TTC549 (cell line): ENCODE data around the gene IFI30.
"Not testable (repeated sequence)": the region's sequence is repeated elsewhere in the genome, so short reads cannot be mapped to it uniquely, and the experiment has no call there.

Experiments
- FAIRE-seq: peaks from 2 replicates; lab custom pipeline; 2012; peaks lifted over from hg19 to GRCh38; lab: Jason Lieb, UNC

The IFI30 gene

DNA sequence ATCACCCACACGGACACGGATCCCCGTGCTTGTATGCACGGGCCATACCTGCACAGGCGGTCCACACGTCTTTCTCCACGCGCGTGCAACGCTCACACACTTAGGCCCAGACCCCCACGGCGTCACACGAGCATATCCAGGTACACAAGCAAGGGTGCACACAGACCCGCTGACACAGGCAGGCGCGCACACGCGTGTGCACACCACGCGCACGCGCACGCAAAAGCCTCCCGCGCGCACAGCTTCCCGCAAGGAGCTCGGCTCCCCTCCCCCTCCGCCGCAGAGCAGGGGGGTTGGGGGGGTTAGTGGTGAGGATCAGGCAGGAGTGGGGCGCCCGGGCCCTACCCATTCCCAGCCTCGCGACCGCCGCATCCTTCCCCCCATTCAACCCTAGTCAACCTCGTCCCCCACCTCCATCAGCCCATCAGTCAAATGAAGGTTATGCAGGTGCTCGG lies 29.8 kb downstream of the IFI30 start:
- no peak for FAIRE-seq

- peak; percentile 93 for FAIRE-seq
Measured at GRCh38 chr19:18203863-18204393, 30.3 kb downstream of the IFI30 start, which contains the start of gene RAB3A. Gene RAB3A (minus strand): TSS chr19:18204042. CDS start chr19:18202740, 1,302 bp downstream.

DNA sequence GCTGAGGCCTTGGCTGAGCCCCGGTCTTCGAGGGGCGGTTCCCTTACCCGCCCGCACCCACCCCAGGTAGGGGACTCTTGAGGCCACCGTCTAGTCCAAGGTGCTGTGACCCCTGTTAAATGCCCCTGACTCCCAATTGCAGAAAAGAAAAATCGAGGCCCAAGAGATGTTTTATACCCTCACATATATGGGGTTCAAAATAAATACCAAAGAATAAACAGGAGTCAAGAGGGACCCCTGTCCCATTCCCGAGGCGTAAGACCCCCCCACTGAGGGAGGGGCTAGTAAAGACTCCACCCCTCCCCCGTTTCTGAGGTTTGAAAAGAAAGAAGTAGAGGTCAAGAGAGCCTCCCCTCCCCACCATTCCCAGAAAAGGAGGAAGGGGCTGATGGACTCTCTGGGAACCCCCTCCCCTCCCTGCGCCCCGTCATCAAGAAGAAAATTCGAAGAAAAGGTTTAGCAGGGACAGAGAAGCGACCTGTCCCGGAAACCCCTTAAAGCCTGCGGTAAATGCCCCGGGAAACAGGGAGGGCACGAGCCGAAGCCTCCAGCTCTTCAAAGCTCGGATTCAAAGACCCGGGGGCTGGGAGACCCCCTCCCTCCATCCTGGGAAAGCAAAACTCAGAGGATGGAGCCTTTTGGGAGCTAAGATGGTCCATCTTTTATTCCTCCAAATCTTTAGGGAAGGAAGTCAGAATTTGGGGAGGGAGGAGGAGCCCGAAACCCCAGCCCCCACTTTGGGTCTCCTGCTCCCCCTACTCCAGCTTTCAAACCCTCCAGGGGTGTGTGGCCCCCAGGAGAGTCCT lies 31.0 kb downstream of the IFI30 start:
- FAIRE-seq, result no peak

DNA sequence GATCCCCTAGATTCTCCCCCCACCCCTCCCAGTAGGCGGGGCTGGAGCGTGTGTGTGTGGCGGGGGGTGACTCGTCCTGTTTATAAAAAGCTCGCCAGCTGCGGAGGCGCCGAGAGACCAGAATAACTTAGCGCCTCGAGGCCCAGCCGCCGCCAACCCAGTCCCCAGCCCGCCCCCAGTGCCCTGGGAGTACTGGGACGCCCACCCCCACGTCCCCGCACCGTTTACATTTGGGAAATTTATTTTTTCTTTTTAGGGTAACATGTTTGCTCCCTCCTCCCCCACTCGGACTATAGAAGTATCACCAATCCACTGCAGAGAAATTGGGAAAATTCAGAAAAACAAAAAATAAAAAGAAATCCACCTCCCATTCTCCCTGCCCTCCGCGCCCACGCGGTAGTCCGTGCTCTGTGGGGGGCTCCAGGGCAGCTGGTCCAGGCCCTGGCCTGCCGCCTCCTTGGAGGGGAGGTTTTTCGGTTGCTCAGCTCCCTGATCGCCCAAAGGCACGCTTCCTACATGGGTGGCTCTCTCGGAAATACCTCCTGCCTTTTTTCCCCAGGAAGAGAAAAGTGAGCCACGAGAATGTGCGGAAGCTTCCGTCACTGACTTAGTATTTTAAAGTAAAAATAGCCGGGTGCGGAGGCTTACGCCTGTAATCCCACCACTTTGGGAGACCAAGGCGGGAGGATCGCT lies 31.7 kb downstream of the IFI30 start:
- FAIRE-seq, result no peak

DNA sequence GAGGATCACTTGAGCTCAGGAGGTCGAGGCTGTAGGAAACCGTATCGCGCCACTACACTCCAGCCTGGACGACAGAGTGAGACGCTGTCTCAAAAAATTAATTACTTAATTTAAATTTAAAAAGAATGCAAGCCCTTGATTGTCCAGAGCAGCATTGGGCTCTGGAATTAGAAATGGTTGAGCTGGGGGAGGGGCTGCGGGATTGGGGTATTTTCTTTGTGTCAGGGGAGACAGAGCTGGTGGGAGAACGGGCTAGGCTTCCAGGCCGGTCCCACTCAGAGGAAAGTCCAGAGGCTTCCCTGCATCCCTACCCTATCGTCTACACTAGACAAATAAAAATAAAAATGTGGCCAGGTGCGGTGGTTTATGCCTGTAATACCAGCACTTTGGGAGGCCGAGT lies 32.4 kb downstream of the IFI30 start:
- no peak for FAIRE-seq

DNA sequence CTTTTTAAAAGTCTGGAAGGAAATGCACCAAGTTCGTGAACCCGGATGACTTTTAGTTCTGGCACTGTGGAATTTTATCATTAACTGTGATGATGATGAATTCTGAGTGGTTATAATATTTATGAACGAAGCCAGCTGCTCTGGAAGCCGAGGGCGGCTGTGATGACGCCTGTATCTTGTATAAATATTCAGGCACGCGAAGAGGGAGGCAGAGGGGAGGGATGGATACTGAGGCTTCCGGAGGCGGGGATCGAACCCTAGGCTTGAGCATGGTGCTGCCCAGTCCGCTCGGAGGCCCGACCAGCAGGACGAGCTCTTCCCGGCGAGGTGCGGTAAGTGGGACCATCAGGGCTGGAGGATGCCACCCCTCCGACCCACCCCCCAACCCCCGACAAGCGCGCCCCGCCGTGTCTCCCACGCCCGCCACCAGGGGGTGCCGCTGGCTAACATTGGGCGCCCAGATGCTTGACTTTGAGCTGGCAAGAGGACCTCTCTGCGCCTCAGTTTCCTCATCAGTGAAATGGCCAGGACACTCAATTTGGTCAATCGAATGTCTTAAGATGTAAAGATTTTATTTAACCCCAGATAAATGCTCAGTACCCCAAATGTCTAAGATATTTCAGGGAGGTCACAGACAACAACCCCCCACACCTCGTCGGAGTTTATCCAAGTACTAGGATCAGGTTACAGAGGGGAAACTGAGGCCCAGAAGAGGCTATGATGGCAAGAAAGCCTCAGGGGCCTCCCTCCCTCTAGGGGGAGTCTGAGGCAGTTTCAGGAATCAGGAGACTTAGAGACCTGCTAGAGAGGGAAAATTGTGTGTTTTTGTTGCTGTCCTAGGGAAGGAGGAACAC lies 34.7 kb downstream of the IFI30 start:
- FAIRE-seq, result no peak

GRCh38 chr19:18209912-18210311 lies 36.3 kb downstream of the IFI30 start:
- FAIRE-seq, result not testable (repeated sequence)

GRCh38 chr19:18211683-18212082 lies 38.1 kb downstream of the IFI30 start:
- FAIRE-seq, result no peak

GRCh38 chr19:18214779-18215433 lies 41.3 kb downstream of the IFI30 start:
- FAIRE-seq, result no peak

DNA sequence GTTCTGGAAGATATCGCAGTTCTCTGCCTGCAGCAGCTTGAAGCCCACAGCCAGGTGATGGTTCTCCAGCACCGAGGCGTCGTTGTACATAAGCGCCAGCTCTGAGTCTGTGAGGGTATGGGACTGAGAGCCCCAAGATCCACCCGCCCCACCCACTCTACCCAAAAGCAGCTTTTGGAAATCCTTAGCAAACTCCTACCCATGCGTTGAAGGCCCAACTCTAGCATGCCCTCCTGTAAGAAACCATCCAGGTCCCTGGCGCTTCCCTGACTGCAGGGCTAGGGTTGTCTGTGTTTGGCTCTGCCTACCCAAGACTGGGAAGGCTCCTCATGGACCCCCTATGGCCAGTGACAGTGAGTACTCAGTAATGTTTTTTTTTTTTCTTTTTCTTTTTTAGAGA lies 43.2 kb downstream of the IFI30 start:
- no peak for FAIRE-seq

GRCh38 chr19:18218159-18218558 lies 44.5 kb downstream of the IFI30 start:
- no peak for FAIRE-seq

GRCh38 chr19:18218600-18218999 lies 45.0 kb downstream of the IFI30 start:
- no peak for FAIRE-seq

- FAIRE-seq, result no peak
Measured at GRCh38 chr19:18219911-18220631, 46.5 kb downstream of the IFI30 start.

GRCh38 chr19:18220632-18221275 lies 47.1 kb downstream of the IFI30 start:
- no peak for FAIRE-seq

DNA sequence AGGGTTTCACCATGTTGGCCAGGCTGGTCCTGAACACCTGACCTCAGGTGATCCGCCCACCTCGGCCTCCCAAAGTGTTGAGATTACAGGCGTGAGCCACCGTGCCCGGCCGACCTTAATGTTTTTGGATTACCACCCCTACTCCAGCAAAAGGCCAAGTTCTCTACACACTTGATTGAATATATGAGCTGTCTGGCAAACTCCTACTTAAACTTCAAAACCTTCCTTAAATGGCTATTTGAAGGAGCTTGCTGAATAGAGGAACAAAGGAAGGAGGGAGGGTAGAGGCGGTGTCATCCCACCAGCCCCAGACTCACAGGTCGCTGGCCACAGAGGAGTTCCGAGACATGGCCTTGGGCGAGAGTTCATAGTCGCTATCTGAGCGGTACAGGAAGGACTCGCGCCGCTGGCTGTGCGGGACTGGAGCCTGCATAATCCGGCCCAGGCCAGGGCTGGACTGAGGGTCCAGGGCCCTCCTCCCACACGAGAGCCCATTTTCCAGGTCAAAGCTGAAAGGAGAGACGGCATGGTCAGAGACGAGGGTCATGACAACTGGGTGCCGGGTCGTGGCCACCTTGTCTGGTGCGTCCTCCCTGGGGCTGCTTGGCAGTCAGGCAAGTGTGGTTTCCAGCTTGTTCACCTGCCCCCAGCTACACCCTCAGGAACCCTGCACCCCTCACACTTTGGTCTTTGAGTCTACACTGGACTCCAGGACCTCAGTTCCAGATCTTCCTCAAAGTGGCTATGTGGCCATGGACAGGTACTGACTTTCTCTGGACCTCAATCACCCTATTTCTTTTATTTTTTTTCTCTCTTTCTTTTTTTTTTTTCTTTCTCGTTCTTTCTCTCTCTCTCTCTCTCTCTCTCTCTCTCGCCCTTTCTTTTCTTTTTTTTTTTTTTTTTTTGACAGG lies 48.5 kb downstream of the IFI30 start:
- no peak for FAIRE-seq

DNA sequence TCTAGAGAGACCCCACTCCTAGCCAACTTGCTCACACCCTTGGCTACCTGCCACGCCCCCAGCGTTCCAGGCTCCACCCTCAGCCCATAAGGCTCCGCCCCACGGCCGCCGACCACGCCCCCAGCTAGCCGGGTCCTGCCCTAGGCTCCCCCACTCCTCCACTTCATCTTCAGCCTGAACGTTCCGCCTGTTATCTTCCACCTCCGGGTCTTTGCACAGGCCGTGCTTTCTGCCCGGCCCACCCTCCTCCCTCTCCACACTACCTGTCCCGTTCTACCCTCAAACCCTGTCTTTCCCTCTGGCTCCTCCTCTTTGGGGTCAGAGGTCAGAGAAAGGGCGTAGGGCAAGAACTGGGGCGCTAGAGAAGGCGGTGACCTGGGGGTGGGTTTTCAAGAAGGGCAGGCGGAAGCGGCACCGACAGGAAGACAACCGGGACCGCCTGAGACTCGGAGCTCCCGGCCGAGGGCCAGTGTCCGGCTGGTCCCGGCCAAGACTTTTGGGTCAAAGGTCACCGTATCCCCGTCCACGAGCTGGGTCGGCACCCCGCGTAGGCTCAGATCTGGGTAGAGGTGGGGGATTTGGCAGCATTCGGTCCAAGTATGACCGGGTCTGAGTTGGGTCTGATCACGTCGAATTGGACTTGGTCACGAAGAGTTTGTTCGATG lies 50.4 kb downstream of the IFI30 start:
- FAIRE-seq, result no peak

DNA sequence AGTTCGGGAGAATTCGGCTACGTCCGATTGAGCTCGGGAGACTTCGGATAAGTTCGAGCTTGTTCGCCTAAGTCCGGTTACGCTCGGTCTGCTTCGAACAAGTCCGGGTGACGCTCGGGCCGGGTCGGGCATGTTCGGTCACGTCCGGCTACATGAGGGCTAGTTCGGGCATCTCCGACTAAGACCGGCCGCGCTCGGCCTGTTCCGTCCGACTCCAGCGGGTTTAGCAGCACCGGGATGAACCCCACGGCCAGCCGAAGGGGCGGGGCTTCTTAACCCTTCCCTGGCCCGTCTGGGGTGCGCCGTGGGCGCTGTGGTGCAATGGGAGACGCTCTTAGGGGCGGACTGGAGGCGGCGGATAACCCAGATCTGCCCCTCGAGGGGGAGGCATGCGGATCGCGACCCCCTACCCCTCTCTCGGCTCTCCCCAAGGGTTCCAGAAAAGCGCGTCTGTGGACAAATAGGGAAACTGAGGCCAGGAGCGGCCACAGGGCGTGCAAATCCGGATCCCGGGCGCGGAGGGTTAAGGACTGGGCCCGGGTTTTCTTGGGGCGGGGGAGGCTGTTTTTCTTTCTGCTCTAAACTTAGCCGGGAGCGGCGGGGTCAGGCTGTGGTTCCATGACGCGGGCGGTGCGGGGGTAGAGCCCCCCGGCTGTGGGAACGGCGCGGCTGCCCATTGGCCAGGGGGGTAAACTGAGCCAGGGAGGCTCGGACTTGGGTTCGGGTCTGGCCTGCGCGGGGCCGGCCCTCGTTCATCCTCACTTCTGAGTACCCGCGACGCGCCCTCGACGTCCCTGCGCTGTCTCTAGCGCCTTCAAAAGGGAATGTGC lies 51.1 kb downstream of the IFI30 start:
- peak; percentile 98 for FAIRE-seq

- no peak for FAIRE-seq
Measured at GRCh38 chr19:18225355-18225701, 51.7 kb downstream of the IFI30 start.
